Measurements from ENCODE around the gene ANO3. TPM values are rescaled to one million over a fixed set of nuclear protein-coding genes. Genes with fewer than 3 reads are reported as not detected.

Gene ANO3
- total and polyA plus RNA-seq, 2 experiments from 2014 or later = not detected

GRCh38 chr11:26583550-26583949 lies 251.6 kb downstream of the ANO3 start:
- Histone ChIP-seq H3F3A (replicated peaks; ENCODE audit: low read depth) (no peaks in the 10 kb centered on the region), H3K4me3 (no peak overlapping the region), H3K79me2 (replicated peaks; ENCODE audit: insufficient read depth) (no peaks in the 10 kb centered on the region), H2AFZ (no peak overlapping the region), H3K4me2 (no peak overlapping the region), H3K27ac (ENCODE audit: low read depth) (no peak overlapping the region), H3K27me3 (ENCODE audit: insufficient read depth) (no peaks in the 10 kb centered on the region), H4K20me1 (replicated peaks; ENCODE audit: insufficient read depth) (no peaks in the 10 kb centered on the region), H3K4me1 (ENCODE audit: insufficient read depth) (peaks cover 17% of the 10 kb centered on the region), H3K9me2 (ENCODE audit: insufficient read depth) (no peaks in the 10 kb centered on the region; the same call in 1 of the 2 replicates), H3K36me3 (ENCODE audit: insufficient read depth) (no peaks in the 10 kb centered on the region)
- H3K27me3 Mint-ChIP-seq (ENCODE audit: insufficient read depth, low read depth, poor library complexity) = no peaks in the 10 kb centered on the region
- ATAC-seq = no peak
- no peaks in the 10 kb centered on the region for H3K36me3 Mint-ChIP-seq (ENCODE audit: low read depth)
- peaks cover 14% of the 10 kb centered on the region for H3K4me1 Mint-ChIP-seq
- no peaks in the 10 kb centered on the region; the same call in 2 of the 3 replicates for H3K9me3 Mint-ChIP-seq
- TF ChIP-seq REST (IDR thresholded peaks at IDR 0.05; ENCODE audit: unreplicated experiment) = no peak
- TF ChIP-seq, protein P1, sequence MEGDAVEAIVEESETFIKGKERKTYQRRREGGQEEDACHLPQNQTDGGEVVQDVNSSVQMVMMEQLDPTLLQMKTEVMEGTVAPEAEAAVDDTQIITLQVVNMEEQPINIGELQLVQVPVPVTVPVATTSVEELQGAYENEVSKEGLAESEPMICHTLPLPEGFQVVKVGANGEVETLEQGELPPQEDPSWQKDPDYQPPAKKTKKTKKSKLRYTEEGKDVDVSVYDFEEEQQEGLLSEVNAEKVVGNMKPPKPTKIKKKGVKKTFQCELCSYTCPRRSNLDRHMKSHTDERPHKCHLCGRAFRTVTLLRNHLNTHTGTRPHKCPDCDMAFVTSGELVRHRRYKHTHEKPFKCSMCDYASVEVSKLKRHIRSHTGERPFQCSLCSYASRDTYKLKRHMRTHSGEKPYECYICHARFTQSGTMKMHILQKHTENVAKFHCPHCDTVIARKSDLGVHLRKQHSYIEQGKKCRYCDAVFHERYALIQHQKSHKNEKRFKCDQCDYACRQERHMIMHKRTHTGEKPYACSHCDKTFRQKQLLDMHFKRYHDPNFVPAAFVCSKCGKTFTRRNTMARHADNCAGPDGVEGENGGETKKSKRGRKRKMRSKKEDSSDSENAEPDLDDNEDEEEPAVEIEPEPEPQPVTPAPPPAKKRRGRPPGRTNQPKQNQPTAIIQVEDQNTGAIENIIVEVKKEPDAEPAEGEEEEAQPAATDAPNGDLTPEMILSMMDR (conservative IDR thresholded peaks at IDR 0.05; ENCODE audit: low read depth in 2 of 2) = no peak
- TF ChIP-seq POLR2AphosphoS5 (IDR thresholded peaks at IDR 0.05; ENCODE audit: low read depth) = no peak
- no peak for TF ChIP-seq EZH2phosphoT487 (IDR thresholded peaks at IDR 0.05; ENCODE audit: unreplicated experiment)
- no peak for TF ChIP-seq NANOG (IDR thresholded peaks at IDR 0.05; ENCODE audit: borderline replicate concordance)
- TF ChIP-seq ZNF331 (CRISPR knock-in tag; IDR thresholded peaks at IDR 0.05; ENCODE audit: low read depth) = no peak
- TF ChIP-seq, protein P2, sequence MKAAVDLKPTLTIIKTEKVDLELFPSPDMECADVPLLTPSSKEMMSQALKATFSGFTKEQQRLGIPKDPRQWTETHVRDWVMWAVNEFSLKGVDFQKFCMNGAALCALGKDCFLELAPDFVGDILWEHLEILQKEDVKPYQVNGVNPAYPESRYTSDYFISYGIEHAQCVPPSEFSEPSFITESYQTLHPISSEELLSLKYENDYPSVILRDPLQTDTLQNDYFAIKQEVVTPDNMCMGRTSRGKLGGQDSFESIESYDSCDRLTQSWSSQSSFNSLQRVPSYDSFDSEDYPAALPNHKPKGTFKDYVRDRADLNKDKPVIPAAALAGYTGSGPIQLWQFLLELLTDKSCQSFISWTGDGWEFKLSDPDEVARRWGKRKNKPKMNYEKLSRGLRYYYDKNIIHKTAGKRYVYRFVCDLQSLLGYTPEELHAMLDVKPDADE (IDR thresholded peaks at IDR 0.05) = no peak
- TF ChIP-seq CREB1 (CRISPR knock-in tag; IDR thresholded peaks at IDR 0.05; ENCODE audit: low read depth) = no peak
- no peak for TF ChIP-seq JUNB (IDR thresholded peaks at IDR 0.05; ENCODE audit: unreplicated experiment)
- TF ChIP-seq ZNF114 (CRISPR knock-in tag; IDR thresholded peaks at IDR 0.05) = no peak
- no peak for TF ChIP-seq ZNF462 (CRISPR knock-in tag; IDR thresholded peaks at IDR 0.05)
- TF ChIP-seq EZH2 (IDR thresholded peaks at IDR 0.05; ENCODE audit: low read depth, unreplicated experiment) = no peak
- no peak for TF ChIP-seq STAT1 (IDR thresholded peaks at IDR 0.05; ENCODE audit: unreplicated experiment)
- no peak for DNase-seq (ENCODE audit: low spot score)
- H3K27ac Mint-ChIP-seq = no peak overlapping the region
- no peak overlapping the region for H3K4me3 Mint-ChIP-seq

Measured in GM23338 (cell line).